Activated CD4-positive, alpha-beta memory T cell treated with anti-CD3 and anti-CD28 coated beads, Interleukin-2, amount 10 ng/mL, durations not matched to agents 7 days and 5 days (primary cell): ENCODE measurements around the gene SLC38A11. TPM values are rescaled to one million over a fixed set of nuclear protein-coding genes. Genes with fewer than 3 reads are reported as not detected.

Experiments
- CTCF ChIA-PET: fragments of 350-600 bp; sonication (Branson Sonifier 250); formaldehyde crosslinking; loops from one replicate; lab custom pipeline; 2021; ENCODE audit warnings: antibody characterized with exemption, inconsistent platforms; lab: Charles Lee
- POLR2A ChIA-PET: fragments of 350-600 bp; sonication (Branson Sonifier 250); formaldehyde crosslinking; loops from one replicate; lab custom pipeline; 2021; ENCODE audit warnings: antibody characterized with exemption; lab: Charles Lee
- DNase-seq: peaks from one replicate; pipeline ENCODE4 v3.0.0-alpha.2; 2020
- H3K27ac Mint-ChIP-seq: one replicate; pipeline ENCODE4 v1.8.0; 2021; ENCODE audit warnings: mild to moderate bottlenecking, mixed read lengths
- H3K27me3 Mint-ChIP-seq: one replicate; pipeline ENCODE4 v1.8.0; 2021; ENCODE audit warnings: mixed read lengths
- H3K36me3 Mint-ChIP-seq: one replicate; pipeline ENCODE4 v1.8.0; 2021; ENCODE audit warnings: low read depth, mixed read lengths
- H3K4me1 Mint-ChIP-seq: one replicate; pipeline ENCODE4 v1.8.0; 2021; ENCODE audit warnings: mixed read lengths
- H3K4me3 Mint-ChIP-seq: one replicate; pipeline ENCODE4 v1.8.0; 2021; ENCODE audit warnings: mild to moderate bottlenecking, mixed read lengths
- H3K9me3 Mint-ChIP-seq: one replicate; pipeline ENCODE4 v1.8.0; 2021; ENCODE audit warnings: mixed read lengths
- total RNA-seq, 2 experiments: library from RNA; stranded (reverse); gene quantifications; one replicate each; pipeline ENCODE4 v1.2.3, GENCODE V29; 2021

Gene SLC38A11
- total RNA-seq, 2 experiments from 2014 or later = not detected

DNA sequence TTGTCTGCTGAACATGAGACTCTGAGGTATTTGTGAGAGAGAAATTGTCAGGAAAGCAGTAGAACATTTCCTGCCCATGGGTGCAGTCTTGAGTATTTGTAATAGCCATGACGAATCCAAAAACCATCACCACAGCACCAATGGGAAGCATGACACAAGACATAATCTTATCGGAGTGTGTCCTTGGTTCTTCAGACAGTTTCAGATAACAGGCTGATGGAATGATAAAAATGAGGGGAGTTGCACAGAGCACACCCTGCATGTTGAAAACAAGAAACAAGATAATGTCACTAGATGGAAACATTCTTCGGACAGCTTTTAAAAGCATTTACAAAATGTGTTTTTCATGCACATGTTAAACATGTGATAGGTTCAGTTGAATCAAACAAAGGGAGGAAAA is 56.9 kb downstream of the SLC38A11 start:
- H3K27me3 Mint-ChIP-seq = peaks cover 4% of the 10 kb centered on the region
- POLR2A ChIA-PET = no interaction called here

GRCh38 chr2:164897469-164898260 is 57.7 kb downstream of the SLC38A11 start:
- Mint-ChIP-seq H3K27ac (no peak overlapping the region), H3K4me1 (peaks cover 13% of the 10 kb centered on the region), H3K27me3 (peaks cover 6% of the 10 kb centered on the region), H3K4me3 (no peak overlapping the region), H3K9me3 (peaks cover 5% of the 10 kb centered on the region), H3K36me3 (no peaks in the 10 kb centered on the region)
- POLR2A ChIA-PET = no interaction called here
- no peak for DNase-seq
- CTCF ChIA-PET = interaction anchor here (1.4 kb wide), 1 partner anchor 56 kb away, joined by 4 read pairs; the partner anchor contains the start of gene COBLL1

More for the DNA sequence above, 56.9 kb downstream of the SLC38A11 start:
- Mint-ChIP-seq H3K4me1 (peaks cover 13% of the 10 kb centered on the region), H3K4me3 (no peak overlapping the region), H3K36me3 (no peaks in the 10 kb centered on the region), H3K9me3 (peaks cover 5% of the 10 kb centered on the region), H3K27ac (no peak overlapping the region)
- DNase-seq = no peak
- CTCF ChIA-PET = no interaction called here

DNA sequence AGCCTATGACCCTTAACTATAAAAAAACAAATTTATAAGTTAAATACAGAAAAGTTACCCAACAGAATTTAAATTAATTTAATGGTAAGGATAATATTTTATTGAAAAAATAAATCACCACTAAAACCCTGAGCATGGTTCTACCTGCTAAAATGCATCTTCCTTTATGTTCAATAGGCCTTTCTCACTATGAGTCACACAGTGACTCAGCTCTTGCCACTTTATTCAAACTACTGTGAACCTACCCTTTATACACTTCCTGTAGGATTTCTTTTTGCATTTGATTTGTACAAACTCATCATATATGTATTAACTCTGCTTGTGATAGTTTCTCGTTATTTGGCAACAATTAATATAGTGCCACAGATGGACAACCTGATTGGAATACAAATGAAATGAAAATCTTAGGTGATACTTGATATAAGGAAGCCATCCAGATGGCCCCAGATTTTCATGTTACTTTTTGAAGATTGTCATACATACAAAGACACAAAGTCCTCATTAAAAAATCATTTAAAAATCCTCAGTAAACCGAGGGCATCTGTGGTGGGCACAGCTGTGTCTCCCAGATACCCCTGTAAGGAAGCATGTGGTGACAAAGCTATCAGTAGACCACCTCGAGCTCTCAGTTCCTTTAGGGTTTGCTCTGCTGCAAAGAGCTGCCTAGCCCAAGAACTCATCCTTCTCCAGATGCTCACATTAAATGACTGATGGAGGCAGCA is 58.5 kb downstream of the SLC38A11 start:
- Mint-ChIP-seq H3K27ac (no peak overlapping the region), H3K9me3 (peaks cover 5% of the 10 kb centered on the region), H3K4me1 (peaks cover 13% of the 10 kb centered on the region), H3K27me3 (peaks cover 6% of the 10 kb centered on the region), H3K4me3 (no peak overlapping the region), H3K36me3 (no peaks in the 10 kb centered on the region)
- DNase-seq = no peak
- ChIA-PET CTCF (interaction anchor here (1.4 kb wide), 1 partner anchor 55 kb away, joined by 4 read pairs; the partner anchor contains the start of gene COBLL1), POLR2A (no interaction called here)

GRCh38 chr2:164896226-164896625 is 59.1 kb downstream of the SLC38A11 start:
- ChIA-PET CTCF (no interaction called here), POLR2A (no interaction called here)
- H3K27me3 Mint-ChIP-seq = peaks cover 6% of the 10 kb centered on the region
- no peak overlapping the region for H3K27ac Mint-ChIP-seq
- peaks cover 13% of the 10 kb centered on the region for H3K4me1 Mint-ChIP-seq
- H3K9me3 Mint-ChIP-seq = peaks cover 5% of the 10 kb centered on the region
- H3K4me3 Mint-ChIP-seq = no peak overlapping the region
- DNase-seq = no peak
- H3K36me3 Mint-ChIP-seq = no peaks in the 10 kb centered on the region

DNA sequence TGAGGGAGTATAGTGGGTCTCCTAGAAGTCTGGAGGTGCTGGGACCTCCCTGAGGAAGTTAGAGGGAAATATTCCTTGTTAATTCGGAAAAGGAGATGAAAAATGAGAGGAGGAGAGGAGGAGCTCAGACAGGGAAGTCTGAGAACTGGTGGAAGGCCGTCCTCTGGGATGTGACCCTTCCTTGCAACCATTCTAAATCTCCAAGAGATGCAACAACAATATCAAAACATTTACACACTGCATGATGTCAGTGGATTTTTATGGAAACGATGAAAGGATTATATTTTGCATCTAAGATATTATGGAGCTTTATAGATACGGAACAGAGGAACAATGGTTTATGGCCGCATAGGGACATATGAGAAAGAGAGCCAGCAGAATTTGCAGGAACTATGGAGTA is 63.9 kb downstream of the SLC38A11 start:
- Mint-ChIP-seq H3K4me1 (peaks cover 4% of the 10 kb centered on the region), H3K27ac (no peak overlapping the region), H3K36me3 (no peaks in the 10 kb centered on the region), H3K27me3 (peaks cover 5% of the 10 kb centered on the region), H3K4me3 (no peak overlapping the region), H3K9me3 (no peaks in the 10 kb centered on the region)
- ChIA-PET POLR2A (no interaction called here), CTCF (no interaction called here)
- no peak for DNase-seq

DNA sequence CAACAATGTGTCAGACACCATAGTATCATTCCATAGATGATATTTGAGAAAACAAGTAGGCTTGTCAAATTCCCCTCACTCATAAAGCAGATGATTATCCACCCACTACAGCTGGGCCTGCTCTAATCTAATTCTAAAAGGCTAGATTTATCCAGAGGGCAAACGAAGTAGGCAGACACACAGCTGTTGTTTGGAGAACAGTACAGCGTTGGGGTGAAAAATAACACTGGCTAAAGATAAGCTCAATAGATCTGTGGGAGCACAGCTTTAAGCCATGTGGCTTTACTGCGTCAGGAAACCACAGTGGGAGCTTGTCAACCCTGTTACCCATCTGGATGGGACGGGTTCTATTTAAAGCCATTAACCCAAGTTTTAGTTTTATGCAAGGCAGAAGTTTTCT is 64.8 kb downstream of the SLC38A11 start:
- POLR2A ChIA-PET = no interaction called here
- no peak overlapping the region for H3K4me3 Mint-ChIP-seq
- CTCF ChIA-PET = no interaction called here
- no peaks in the 10 kb centered on the region for H3K9me3 Mint-ChIP-seq
- H3K36me3 Mint-ChIP-seq = no peaks in the 10 kb centered on the region
- H3K27me3 Mint-ChIP-seq = peaks cover 5% of the 10 kb centered on the region
- no peaks in the 10 kb centered on the region for H3K4me1 Mint-ChIP-seq
- H3K27ac Mint-ChIP-seq = no peak overlapping the region
- no peak for DNase-seq

DNA sequence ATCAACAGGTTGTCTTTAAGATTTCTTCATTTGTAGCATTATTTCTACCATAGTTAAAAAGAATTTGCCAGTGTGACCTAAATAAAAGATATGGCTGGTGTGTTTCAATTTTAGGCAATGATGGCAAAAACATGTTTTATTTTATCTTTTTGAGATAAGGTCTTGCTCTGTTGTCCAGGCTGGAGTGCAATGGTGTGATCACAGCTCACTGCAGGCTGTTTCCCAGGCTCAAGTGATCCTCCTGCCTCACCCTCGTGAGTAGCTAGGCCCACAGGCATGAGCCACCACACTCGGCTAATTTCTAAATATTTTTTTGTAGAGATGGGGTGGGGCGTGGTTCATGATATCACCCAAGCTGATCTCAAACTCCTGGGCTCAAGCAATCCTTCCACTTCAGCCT is 66.7 kb downstream of the SLC38A11 start:
- no peak for DNase-seq
- ChIA-PET POLR2A (no interaction called here), CTCF (no interaction called here)
- Mint-ChIP-seq H3K9me3 (no peaks in the 10 kb centered on the region), H3K27me3 (peaks cover 5% of the 10 kb centered on the region), H3K27ac (no peak overlapping the region), H3K36me3 (no peaks in the 10 kb centered on the region), H3K4me1 (no peaks in the 10 kb centered on the region), H3K4me3 (no peak overlapping the region)

- DNase-seq = no peak
- POLR2A ChIA-PET = no interaction called here
Measured at GRCh38 chr2:164887434-164888144, 67.7 kb downstream of the SLC38A11 start.

DNA sequence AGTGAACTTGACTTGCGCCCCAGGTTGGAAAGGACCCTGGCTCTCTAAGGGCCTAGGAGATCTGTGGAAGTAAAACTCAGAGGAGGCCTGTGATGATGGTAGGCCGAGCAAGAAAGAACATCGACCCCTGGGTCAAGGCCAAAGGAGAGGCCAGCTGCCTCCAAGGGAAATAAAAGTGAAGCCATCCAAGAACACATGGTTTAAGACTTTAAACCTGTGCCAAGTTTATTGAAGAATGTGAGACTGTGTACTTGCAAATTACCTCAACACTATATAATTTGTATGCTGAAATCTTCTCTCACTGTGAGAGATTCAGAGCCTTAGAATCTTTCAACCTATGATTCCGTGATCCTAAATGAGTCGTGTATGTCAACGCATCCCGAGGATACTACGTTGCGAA is 73.0 kb downstream of the SLC38A11 start:
- ChIA-PET CTCF (interaction anchor here (1.6 kb wide), 1 partner anchor 41 kb away, joined by 3 read pairs; the partner anchor contains the start of gene COBLL1), POLR2A (no interaction called here)
- no peak overlapping the region for H3K27ac Mint-ChIP-seq
- no peaks in the 10 kb centered on the region for H3K4me1 Mint-ChIP-seq
- no peaks in the 10 kb centered on the region for H3K9me3 Mint-ChIP-seq
- H3K36me3 Mint-ChIP-seq = no peaks in the 10 kb centered on the region
- H3K4me3 Mint-ChIP-seq = no peak overlapping the region
- no peak for DNase-seq
- H3K27me3 Mint-ChIP-seq = no peaks in the 10 kb centered on the region

More at GRCh38 chr2:164887434-164888144, 67.7 kb downstream of the SLC38A11 start:
- Mint-ChIP-seq H3K27me3 (peaks cover 3% of the 10 kb centered on the region), H3K27ac (no peak overlapping the region), H3K9me3 (no peaks in the 10 kb centered on the region), H3K4me3 (no peak overlapping the region), H3K36me3 (no peaks in the 10 kb centered on the region), H3K4me1 (no peaks in the 10 kb centered on the region)
- CTCF ChIA-PET = no interaction called here

DNA sequence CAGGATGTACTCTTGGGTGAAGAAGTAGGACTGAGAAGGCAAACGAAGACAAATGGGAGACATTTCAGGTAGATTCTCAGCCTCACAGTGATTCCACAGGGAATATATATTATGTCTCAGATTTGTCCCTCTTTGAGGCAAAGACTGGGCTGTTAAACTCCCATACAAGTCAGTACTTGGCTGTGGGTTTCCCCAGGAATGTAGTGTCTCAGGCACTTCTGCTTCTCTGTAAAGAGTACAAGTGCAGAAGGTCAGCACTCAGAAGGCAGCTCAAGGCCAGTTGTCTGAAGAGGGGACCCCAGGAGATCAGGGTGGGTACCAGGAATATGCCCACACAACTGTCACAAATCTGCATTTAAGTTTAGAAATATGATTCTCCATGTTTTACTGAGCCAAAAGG is 73.8 kb downstream of the SLC38A11 start:
- CTCF ChIA-PET = no interaction called here
- no peak overlapping the region for H3K4me3 Mint-ChIP-seq
- H3K4me1 Mint-ChIP-seq = no peaks in the 10 kb centered on the region
- no peaks in the 10 kb centered on the region for H3K36me3 Mint-ChIP-seq
- no peak for DNase-seq
- H3K9me3 Mint-ChIP-seq = no peaks in the 10 kb centered on the region
- no peaks in the 10 kb centered on the region for H3K27me3 Mint-ChIP-seq
- no peak overlapping the region for H3K27ac Mint-ChIP-seq
- POLR2A ChIA-PET = no interaction called here

- no peak overlapping the region for H3K27ac Mint-ChIP-seq
- no peak overlapping the region for H3K4me3 Mint-ChIP-seq
- H3K27me3 Mint-ChIP-seq = no peaks in the 10 kb centered on the region
- H3K9me3 Mint-ChIP-seq = no peaks in the 10 kb centered on the region
- H3K36me3 Mint-ChIP-seq = no peaks in the 10 kb centered on the region
- POLR2A ChIA-PET = no interaction called here
- CTCF ChIA-PET = no interaction called here
- H3K4me1 Mint-ChIP-seq = no peaks in the 10 kb centered on the region
- no peak for DNase-seq
Measured at GRCh38 chr2:164879901-164880535, 75.3 kb downstream of the SLC38A11 start.

DNA sequence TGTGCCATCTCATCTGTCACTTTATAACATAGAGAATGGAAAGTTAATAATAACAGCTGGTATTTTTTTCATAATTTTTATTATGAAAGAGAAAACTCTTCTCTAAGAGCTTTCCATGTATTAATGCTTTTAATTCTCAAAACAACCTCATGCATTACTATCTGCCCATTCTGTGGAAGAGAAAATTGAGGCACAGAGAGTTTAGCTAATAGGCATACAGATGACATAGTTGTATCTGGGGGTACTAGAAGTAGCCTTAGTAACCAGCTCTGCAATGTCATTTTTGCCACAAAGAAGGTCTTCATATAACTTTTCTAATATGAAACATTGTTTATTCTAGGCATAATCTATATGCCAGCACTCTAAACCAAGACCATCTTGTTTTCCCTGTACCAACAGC is 77.4 kb downstream of the SLC38A11 start:
- Mint-ChIP-seq H3K36me3 (no peaks in the 10 kb centered on the region), H3K27ac (no peak overlapping the region), H3K4me1 (no peaks in the 10 kb centered on the region), H3K4me3 (no peak overlapping the region), H3K9me3 (no peaks in the 10 kb centered on the region), H3K27me3 (no peaks in the 10 kb centered on the region)
- ChIA-PET CTCF (no interaction called here), POLR2A (no interaction called here)
- no peak for DNase-seq

DNA sequence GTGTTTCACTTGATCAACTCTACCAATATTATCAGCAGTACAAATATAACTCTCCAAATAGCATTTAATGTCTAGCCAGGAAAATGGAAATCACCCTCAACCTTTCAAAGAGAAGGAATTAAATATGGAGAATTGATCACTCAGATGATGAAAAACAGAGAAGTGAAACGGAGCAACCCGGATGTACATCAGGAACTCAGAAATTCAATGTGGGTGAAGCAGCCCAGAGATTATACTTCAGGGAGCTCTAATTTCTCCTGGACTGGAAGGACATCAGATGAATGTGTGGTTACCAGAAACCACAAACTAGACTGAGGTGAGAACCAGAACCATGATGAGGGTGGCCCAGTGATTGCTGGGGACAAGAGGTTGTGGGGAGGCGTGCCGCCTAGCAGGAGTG is 78.2 kb downstream of the SLC38A11 start:
- Mint-ChIP-seq H3K4me1 (no peaks in the 10 kb centered on the region), H3K27ac (no peak overlapping the region), H3K36me3 (no peaks in the 10 kb centered on the region), H3K9me3 (no peaks in the 10 kb centered on the region), H3K27me3 (no peaks in the 10 kb centered on the region), H3K4me3 (no peak overlapping the region)
- POLR2A ChIA-PET = no interaction called here
- DNase-seq = no peak
- CTCF ChIA-PET = no interaction called here
